Suprapubic skin (tissue), 3 donors: ENCODE measurements around the gene NOS1AP.

ENCODE experiments used
- POLR2AphosphoS5 ChIP-seq, 3 donors: sonication (generic); formaldehyde crosslinking; IDR thresholded peaks; one replicate each; pipeline ENCODE4 v1.6.1; 2017; ENCODE audit warnings: antibody characterized with exemption in 3 of 3
- TF ChIP-seq, protein P1 (sequence below), 2 donors: fragments of 200-600 bp in 1 of 2; fragments of 450-650 bp in 1 of 2; sonication (generic) in 1 of 2; IDR thresholded peaks; one replicate each; pipeline ENCODE4 v1.5.1; 2016 to 2019; ENCODE audit warnings: antibody characterized with exemption in 2 of 2, mild to moderate bottlenecking in 1 of 2, moderate library complexity in 1 of 2

DNA sequence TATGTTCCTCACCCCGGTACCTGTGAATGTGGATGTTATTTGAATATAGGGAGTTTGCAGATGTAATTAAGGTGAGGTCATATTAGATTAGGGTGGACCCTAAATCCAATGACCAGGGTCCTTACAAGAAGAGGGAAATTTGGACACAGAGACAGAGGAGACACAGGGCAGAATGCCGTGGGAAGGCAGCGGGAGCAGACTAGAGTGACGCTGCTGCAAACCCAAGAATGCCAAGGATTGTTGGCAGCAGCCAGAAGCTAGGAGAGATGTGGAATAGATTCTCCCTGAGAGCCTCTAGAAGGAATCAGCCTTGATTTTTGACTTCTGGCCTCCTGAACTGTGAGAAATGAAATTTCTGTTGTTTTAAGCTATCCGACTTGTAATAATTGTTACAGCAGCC lies 253.5 kb downstream of the NOS1AP start:
- TF ChIP-seq, protein P1, sequence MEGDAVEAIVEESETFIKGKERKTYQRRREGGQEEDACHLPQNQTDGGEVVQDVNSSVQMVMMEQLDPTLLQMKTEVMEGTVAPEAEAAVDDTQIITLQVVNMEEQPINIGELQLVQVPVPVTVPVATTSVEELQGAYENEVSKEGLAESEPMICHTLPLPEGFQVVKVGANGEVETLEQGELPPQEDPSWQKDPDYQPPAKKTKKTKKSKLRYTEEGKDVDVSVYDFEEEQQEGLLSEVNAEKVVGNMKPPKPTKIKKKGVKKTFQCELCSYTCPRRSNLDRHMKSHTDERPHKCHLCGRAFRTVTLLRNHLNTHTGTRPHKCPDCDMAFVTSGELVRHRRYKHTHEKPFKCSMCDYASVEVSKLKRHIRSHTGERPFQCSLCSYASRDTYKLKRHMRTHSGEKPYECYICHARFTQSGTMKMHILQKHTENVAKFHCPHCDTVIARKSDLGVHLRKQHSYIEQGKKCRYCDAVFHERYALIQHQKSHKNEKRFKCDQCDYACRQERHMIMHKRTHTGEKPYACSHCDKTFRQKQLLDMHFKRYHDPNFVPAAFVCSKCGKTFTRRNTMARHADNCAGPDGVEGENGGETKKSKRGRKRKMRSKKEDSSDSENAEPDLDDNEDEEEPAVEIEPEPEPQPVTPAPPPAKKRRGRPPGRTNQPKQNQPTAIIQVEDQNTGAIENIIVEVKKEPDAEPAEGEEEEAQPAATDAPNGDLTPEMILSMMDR (IDR thresholded peaks at IDR 0.05): no peak
- no peak for TF ChIP-seq POLR2AphosphoS5 (IDR thresholded peaks at IDR 0.05)
